Esophagus muscularis mucosa (tissue), 3 donors: ENCODE measurements around the gene PLA2G6.

Source experiments
- POLR2A ChIP-seq: fragments of 450-650 bp; IDR thresholded peaks from one replicate; pipeline ENCODE4 v1.6.1; 2017; ENCODE audit warnings: antibody characterized with exemption, moderate library complexity, mild to moderate bottlenecking, low read depth
- POLR2AphosphoS5 ChIP-seq, 2 donors: sonication (generic); formaldehyde crosslinking; IDR thresholded peaks; one replicate each; pipeline ENCODE4 v1.6.1; 2017; ENCODE audit warnings: antibody characterized with exemption in 2 of 2
- TF ChIP-seq, protein P1 (sequence below), 3 experiments: fragments of 200-600 bp in 2 of 3; fragments of 450-650 bp in 1 of 3; sonication (generic) in 2 of 3; IDR thresholded peaks; one replicate each; pipeline ENCODE4 v1.5.1; 2017 to 2019; ENCODE audit warnings: antibody characterized with exemption in 3 of 3, mild to moderate bottlenecking in 2 of 3, moderate library complexity in 1 of 3

DNA sequence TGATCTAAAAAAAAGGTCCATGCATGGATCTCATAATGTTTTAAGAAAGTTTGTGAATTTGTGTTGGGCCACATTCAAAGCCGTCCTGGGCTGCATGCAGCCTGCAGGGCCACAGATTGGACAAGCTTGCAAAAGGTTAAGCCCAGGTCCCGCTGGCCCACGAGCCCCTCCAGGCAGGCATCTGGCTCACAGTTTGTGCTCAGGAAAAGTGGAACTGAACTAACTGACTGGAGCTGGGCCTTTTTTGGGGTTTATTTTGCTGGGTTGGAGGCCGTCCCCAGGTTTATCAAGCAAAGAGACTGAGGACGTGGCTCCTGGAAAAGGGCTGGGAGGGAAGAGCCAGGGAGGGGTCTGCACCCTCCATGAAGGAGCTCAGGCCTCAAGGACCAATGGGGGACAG lies 39.0 kb downstream of the PLA2G6 start:
- TF ChIP-seq POLR2A (no peak), POLR2AphosphoS5 (IDR thresholded peaks at IDR 0.05) (no peak)
- TF ChIP-seq, protein P1, sequence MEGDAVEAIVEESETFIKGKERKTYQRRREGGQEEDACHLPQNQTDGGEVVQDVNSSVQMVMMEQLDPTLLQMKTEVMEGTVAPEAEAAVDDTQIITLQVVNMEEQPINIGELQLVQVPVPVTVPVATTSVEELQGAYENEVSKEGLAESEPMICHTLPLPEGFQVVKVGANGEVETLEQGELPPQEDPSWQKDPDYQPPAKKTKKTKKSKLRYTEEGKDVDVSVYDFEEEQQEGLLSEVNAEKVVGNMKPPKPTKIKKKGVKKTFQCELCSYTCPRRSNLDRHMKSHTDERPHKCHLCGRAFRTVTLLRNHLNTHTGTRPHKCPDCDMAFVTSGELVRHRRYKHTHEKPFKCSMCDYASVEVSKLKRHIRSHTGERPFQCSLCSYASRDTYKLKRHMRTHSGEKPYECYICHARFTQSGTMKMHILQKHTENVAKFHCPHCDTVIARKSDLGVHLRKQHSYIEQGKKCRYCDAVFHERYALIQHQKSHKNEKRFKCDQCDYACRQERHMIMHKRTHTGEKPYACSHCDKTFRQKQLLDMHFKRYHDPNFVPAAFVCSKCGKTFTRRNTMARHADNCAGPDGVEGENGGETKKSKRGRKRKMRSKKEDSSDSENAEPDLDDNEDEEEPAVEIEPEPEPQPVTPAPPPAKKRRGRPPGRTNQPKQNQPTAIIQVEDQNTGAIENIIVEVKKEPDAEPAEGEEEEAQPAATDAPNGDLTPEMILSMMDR (IDR thresholded peaks at IDR 0.05), result no peak
